Keratinocyte (primary cell): Measurements from ENCODE around the gene ZNF124. TPM values are rescaled to one million over a fixed set of nuclear protein-coding genes. Genes with fewer than 3 reads are reported as not detected.

ENCODE experiments used
- DNase-seq: peaks from one replicate; pipeline ENCODE4 v3.0.0-alpha.2; 2011; ENCODE audit warnings: low read depth, missing footprints, low spot score
- FAIRE-seq: peaks from 2 replicates; lab custom pipeline; 2011; peaks lifted over from hg19 to GRCh38; lab: Jason Lieb, UNC
- H2AFZ ChIP-seq: 2 replicates; pipeline ENCODE4 v1.6.0; 2012; ENCODE audit warnings: low read length, control low read depth, inconsistent platforms; ENCODE audit not compliant: control insufficient read depth
- H3K27ac ChIP-seq: 2 replicates; pipeline ENCODE4 v1.5.1; 2011; ENCODE audit warnings: low read length; ENCODE audit not compliant: control insufficient read depth, insufficient read depth
- H3K27me3 ChIP-seq: 3 replicates; pipeline ENCODE4 v1.6.0; 2011; ENCODE audit warnings: low read length; ENCODE audit not compliant: control insufficient read depth, insufficient read depth; ENCODE audit errors: extremely low read depth
- H3K36me3 ChIP-seq, 2 experiments: 2 replicates in 1 of 2; 3 replicates in 1 of 2; pipeline ENCODE4 v1.5.1; 2011; ENCODE audit warnings: low read length in 2 of 2, mild to moderate bottlenecking in 1 of 2; ENCODE audit not compliant: control insufficient read depth in 2 of 2, insufficient read depth in 2 of 2; ENCODE audit errors: extremely low read depth in 1 of 2
- H3K4me1 ChIP-seq: 3 replicates; pipeline ENCODE4 v1.5.1; 2011; ENCODE audit warnings: low read length; ENCODE audit not compliant: control insufficient read depth, insufficient read depth; ENCODE audit errors: extremely low read depth
- H3K4me2 ChIP-seq: 3 replicates; pipeline ENCODE4 v1.6.0; 2011; ENCODE audit warnings: low read depth, low read length; ENCODE audit not compliant: control insufficient read depth, insufficient read depth; ENCODE audit errors: extremely low read depth
- H3K4me3 ChIP-seq, 3 experiments: fragments of 200-600 bp in 1 of 3; sonication (generic) in 1 of 3; 2 replicates in 2 of 3; 3 replicates in 1 of 3; pipeline ENCODE4 v1.5.1; 2011 to 2016; ENCODE audit warnings: low read length in 3 of 3, mild to moderate bottlenecking in 3 of 3, control low read depth in 2 of 3, inconsistent platforms in 1 of 3, low read depth in 1 of 3, mixed read lengths in 1 of 3, mixed run types in 1 of 3, moderate library complexity in 1 of 3; ENCODE audit not compliant: control insufficient read depth in 2 of 3, insufficient read depth in 2 of 3; ENCODE audit errors: extremely low read depth in 1 of 3
- H3K79me2 ChIP-seq: 2 replicates; pipeline ENCODE4 v1.6.0; 2012; ENCODE audit warnings: low read length; ENCODE audit not compliant: control insufficient read depth, insufficient read depth
- H3K9ac ChIP-seq: 3 replicates; pipeline ENCODE4 v1.6.0; 2011; ENCODE audit warnings: low read length; ENCODE audit not compliant: control insufficient read depth, insufficient read depth; ENCODE audit errors: extremely low read depth
- H3K9me1 ChIP-seq: 3 replicates; pipeline ENCODE4 v1.6.0; 2011; ENCODE audit warnings: low read length; ENCODE audit not compliant: control insufficient read depth, insufficient read depth; ENCODE audit errors: extremely low read depth
- H3K9me3 ChIP-seq: 2 replicates; pipeline ENCODE4 v1.5.1; 2012; ENCODE audit warnings: low read depth, low read length; ENCODE audit not compliant: control insufficient read depth
- H4K20me1 ChIP-seq: 3 replicates; pipeline ENCODE4 v1.6.0; 2011; ENCODE audit warnings: low read length; ENCODE audit not compliant: control insufficient read depth, insufficient read depth; ENCODE audit errors: extremely low read depth
- EZH2 ChIP-seq: IDR thresholded peaks from one replicate; pipeline ENCODE4 v1.6.1; 2012; ENCODE audit warnings: inconsistent platforms, mild to moderate bottlenecking, low read length, moderate library complexity
- dilution Hi-C: fragments of 300-500 bp; cut with MboI; formaldehyde crosslinking; loops from one replicate; pipeline ENCODE4 v1.7.0; 2020; ENCODE audit warnings: low sequenced_read_pairs; ENCODE audit not compliant: extremely low pct_ligation_motif_present
- polyA plus RNA-seq, 5 experiments: library from polyadenylated mRNA; depleted of rRNA in 3 of 5; stranded (reverse) in 3 of 5; stranded (forward) in 1 of 5; unstranded in 1 of 5; fragments of >200 nt; gene quantifications; 1 replicate in 1 of 5; 2 replicates in 3 of 5; 3 replicates in 1 of 5; pipeline versions ENCODE4 v1.2.1 to v1.2.3, GENCODE V29; 2011 to 2012; ENCODE audit warnings: missing spikeins in 2 of 5, low read depth in 1 of 5, low replicate concordance in 1 of 5
- TF ChIP-seq, protein P1 (sequence below), 3 experiments: IDR thresholded peaks in 1 of 3; conservative IDR thresholded peaks in 1 of 3; optimal IDR thresholded peaks in 1 of 3; 2 replicates in 2 of 3; 3 replicates in 1 of 3; pipeline versions ENCODE3 to v1.5.1; 2011; ENCODE audit warnings: low read length in 3 of 3, mild to moderate bottlenecking in 3 of 3, moderate library complexity in 2 of 3, control low read depth in 1 of 3, inconsistent platforms in 1 of 3; ENCODE audit not compliant: insufficient read depth in 2 of 3; ENCODE audit errors: extremely low read depth in 1 of 3

ZNF124 gene
- polyA plus RNA-seq, 1 donor (not counting 4 experiments of a cell fraction or from before 2014, with no cell fraction given) = 4.1 TPM

DNA sequence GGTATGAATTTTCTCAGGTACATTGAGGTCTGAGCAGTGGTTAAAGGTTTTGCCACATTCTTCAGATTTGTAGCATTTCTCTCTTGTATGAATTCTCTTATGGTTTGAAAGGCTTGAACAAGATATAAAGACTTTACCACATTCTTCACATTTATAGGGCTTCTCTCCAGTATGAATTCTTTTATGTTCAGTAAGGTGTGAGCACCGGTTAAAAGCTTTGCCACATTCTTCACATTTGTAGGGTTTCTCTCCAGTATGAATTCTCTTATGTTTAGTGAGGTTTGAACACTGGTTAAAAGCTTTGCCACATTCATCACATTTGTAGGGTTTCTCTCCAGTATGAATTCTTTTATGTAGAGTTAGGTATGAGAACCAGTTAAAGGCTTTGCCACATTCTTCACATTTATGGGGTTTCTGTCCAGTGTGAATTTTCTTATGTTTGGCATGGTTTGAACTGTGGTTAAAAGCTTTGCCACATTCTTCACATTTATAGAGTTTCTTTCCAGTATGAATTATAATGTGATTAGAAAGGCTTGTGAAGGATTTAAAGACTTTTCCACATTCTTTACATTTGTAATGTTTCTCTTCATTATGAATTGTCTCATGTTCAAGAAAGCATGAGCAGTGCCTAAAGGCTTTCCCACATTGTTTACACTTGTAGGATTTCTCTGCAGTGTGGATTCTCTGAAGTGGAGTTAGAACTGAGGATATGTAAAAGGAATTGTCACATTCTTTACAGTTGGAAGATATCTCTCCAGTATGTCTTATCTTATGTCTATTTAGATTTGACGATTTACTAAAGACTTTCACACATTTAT, 18.4 kb upstream of the ZNF124 start:
- H4K20me1 ChIP-seq = no peaks in the 10 kb centered on the region
- H3K27me3 ChIP-seq = no peaks in the 10 kb centered on the region
- no peak for TF ChIP-seq EZH2
- TF ChIP-seq, protein P1, sequence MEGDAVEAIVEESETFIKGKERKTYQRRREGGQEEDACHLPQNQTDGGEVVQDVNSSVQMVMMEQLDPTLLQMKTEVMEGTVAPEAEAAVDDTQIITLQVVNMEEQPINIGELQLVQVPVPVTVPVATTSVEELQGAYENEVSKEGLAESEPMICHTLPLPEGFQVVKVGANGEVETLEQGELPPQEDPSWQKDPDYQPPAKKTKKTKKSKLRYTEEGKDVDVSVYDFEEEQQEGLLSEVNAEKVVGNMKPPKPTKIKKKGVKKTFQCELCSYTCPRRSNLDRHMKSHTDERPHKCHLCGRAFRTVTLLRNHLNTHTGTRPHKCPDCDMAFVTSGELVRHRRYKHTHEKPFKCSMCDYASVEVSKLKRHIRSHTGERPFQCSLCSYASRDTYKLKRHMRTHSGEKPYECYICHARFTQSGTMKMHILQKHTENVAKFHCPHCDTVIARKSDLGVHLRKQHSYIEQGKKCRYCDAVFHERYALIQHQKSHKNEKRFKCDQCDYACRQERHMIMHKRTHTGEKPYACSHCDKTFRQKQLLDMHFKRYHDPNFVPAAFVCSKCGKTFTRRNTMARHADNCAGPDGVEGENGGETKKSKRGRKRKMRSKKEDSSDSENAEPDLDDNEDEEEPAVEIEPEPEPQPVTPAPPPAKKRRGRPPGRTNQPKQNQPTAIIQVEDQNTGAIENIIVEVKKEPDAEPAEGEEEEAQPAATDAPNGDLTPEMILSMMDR (optimal IDR thresholded peaks at IDR 0.05 in 1 of 3, IDR thresholded peaks at IDR 0.05 in 1 of 3, conservative IDR thresholded peaks at IDR 0.05 in 1 of 3; ENCODE audit: extremely low read depth in 1 of 3, insufficient read depth in 2 of 3, low read length in 3 of 3) = no peak
- DNase-seq = no peak
- H3K36me3 ChIP-seq = peaks cover 0 to 4% of the 10 kb centered on the region in 2 experiments
- dilution Hi-C loops = no loop called here
- no peaks in the 10 kb centered on the region for H3K4me1 ChIP-seq
- peaks cover 6% of the 10 kb centered on the region for H3K9me3 ChIP-seq
- no peaks in the 10 kb centered on the region for H3K79me2 ChIP-seq
- no peaks in the 10 kb centered on the region for H3K9me1 ChIP-seq
- no peak overlapping the region for H3K9ac ChIP-seq
- no peak overlapping the region for H2AFZ ChIP-seq
- H3K4me3 ChIP-seq = no peak overlapping the region
- no peak for FAIRE-seq
- no peak overlapping the region for H3K27ac ChIP-seq
- no peak overlapping the region for H3K4me2 ChIP-seq

DNA sequence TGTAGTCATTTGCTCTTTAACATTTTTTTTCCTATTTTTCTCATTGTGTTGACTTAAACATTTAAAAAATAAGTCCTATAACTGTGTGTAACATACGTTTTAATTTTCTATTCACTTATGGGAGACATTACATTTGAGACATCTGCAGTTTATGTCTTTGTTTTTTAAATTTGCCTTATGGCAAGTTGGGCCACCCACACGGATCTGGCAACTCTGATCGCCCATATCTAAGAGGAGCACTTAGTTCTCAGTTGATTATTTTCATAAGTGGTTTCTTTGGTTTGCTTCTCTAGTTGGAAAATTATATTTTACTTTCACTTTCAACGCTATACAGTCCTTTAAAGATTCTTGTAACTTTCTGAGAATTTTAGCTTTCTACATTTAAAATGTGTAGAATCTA, 13.8 kb upstream of the ZNF124 start:
- DNase-seq (no peak), FAIRE-seq (no peak)
- no peaks in the 10 kb centered on the region for H3K4me1 ChIP-seq
- TF ChIP-seq, protein P1 (optimal IDR thresholded peaks at IDR 0.05 in 1 of 3, IDR thresholded peaks at IDR 0.05 in 1 of 3, conservative IDR thresholded peaks at IDR 0.05 in 1 of 3; ENCODE audit: extremely low read depth in 1 of 3, insufficient read depth in 2 of 3, low read length in 3 of 3) = no peak
- TF ChIP-seq EZH2 = no peak
- no peaks in the 10 kb centered on the region for H3K27me3 ChIP-seq
- no peaks in the 10 kb centered on the region for H4K20me1 ChIP-seq
- no peaks in the 10 kb centered on the region for H3K79me2 ChIP-seq
- no peak overlapping the region for H2AFZ ChIP-seq
- H3K9me1 ChIP-seq = no peaks in the 10 kb centered on the region
- H3K9ac ChIP-seq = no peak overlapping the region
- no peak overlapping the region for H3K27ac ChIP-seq
- peaks cover 8% of the 10 kb centered on the region for H3K9me3 ChIP-seq
- H3K4me3 ChIP-seq = no peak overlapping the region
- no peak overlapping the region for H3K4me2 ChIP-seq
- dilution Hi-C loops = no loop called here
- H3K36me3 ChIP-seq = peaks cover 0 to 1% of the 10 kb centered on the region in 2 experiments
